SK-N-SH treated with all-trans-retinoic acid at 6 μM for 48 hours (cell line): ENCODE data around the gene RGS10.

Experiments
- ARNTL ChIP-seq: fragments of 450-650 bp; formaldehyde crosslinking; IDR thresholded peaks from 2 replicates; pipeline ENCODE4 v1.5.0; 2020; ENCODE audit warnings: low read depth, mild to moderate bottlenecking, moderate library complexity, borderline replicate concordance
- CREB5 ChIP-seq: fragments of 250-450 bp; sonication (Bioruptor Pico); IDR thresholded peaks from 2 replicates; pipeline ENCODE4 v1.5.1; 2020; ENCODE audit warnings: low read depth, mild to moderate bottlenecking, moderate library complexity
- GLIS3 ChIP-seq: fragments of 250-450 bp; sonication (Bioruptor Pico); IDR thresholded peaks from 2 replicates; pipeline ENCODE4 v1.5.0; 2020; ENCODE audit warnings: mild to moderate bottlenecking, moderate library complexity
- ISL1 ChIP-seq: fragments of 250-450 bp; sonication (Bioruptor Pico); IDR thresholded peaks from 2 replicates; pipeline ENCODE4 v2.1.2; 2022; ENCODE audit warnings: mild to moderate bottlenecking, moderate library complexity
- PATZ1 ChIP-seq: fragments of 250-450 bp; sonication (Bioruptor Pico); IDR thresholded peaks from 2 replicates; pipeline ENCODE4 v1.8.0; 2020; ENCODE audit warnings: mild to moderate bottlenecking, moderate library complexity, borderline replicate concordance
- PPARA ChIP-seq: fragments of 250-450 bp; sonication (Bioruptor Pico); IDR thresholded peaks from 2 replicates; pipeline ENCODE4 v1.5.0; 2020; ENCODE audit warnings: mild to moderate bottlenecking, borderline replicate concordance
- RARB ChIP-seq: fragments of 250-450 bp; sonication (Bioruptor Pico); IDR thresholded peaks from 2 replicates; pipeline ENCODE4 v1.8.0; 2021; ENCODE audit warnings: mild to moderate bottlenecking, moderate library complexity
- SNAI2 ChIP-seq: fragments of 250-450 bp; sonication (Bioruptor Pico); IDR thresholded peaks from 2 replicates; pipeline ENCODE4 v1.5.0; 2020; ENCODE audit warnings: mild to moderate bottlenecking, moderate library complexity
- TCF4 ChIP-seq: fragments of 250-450 bp; sonication (Bioruptor Pico); IDR thresholded peaks from 2 replicates; pipeline ENCODE4 v1.8.0; 2021; ENCODE audit warnings: mild to moderate bottlenecking, moderate library complexity, borderline replicate concordance
- ZFP3 ChIP-seq: fragments of 250-450 bp; sonication (Bioruptor Pico); IDR thresholded peaks from 2 replicates; pipeline ENCODE4 v1.5.0; 2020; ENCODE audit warnings: mild to moderate bottlenecking, moderate library complexity
- ZFP30 ChIP-seq: fragments of 450-650 bp; formaldehyde crosslinking; IDR thresholded peaks from 2 replicates; pipeline ENCODE4 v1.5.0; 2022; ENCODE audit warnings: mild to moderate bottlenecking, moderate library complexity
- ZNF565 ChIP-seq: fragments of 450-650 bp; formaldehyde crosslinking; conservative IDR thresholded peaks from 2 replicates; pipeline ENCODE4 v1.5.0; 2020; ENCODE audit warnings: low read depth, mild to moderate bottlenecking, moderate library complexity

GRCh38 chr10:119461380-119461779, 81.1 kb downstream of the RGS10 start:
- TF ChIP-seq RARB = no peak
- TF ChIP-seq PPARA = no peak
- no peak for TF ChIP-seq ARNTL (CRISPR knock-in tag)
- TF ChIP-seq ISL1 (CRISPR knock-in tag) = no peak
- TF ChIP-seq SNAI2 (CRISPR knock-in tag) = no peak
- no peak for TF ChIP-seq PATZ1 (CRISPR knock-in tag)
- no peak for TF ChIP-seq GLIS3 (CRISPR knock-in tag)
- no peak for TF ChIP-seq ZFP3
- no peak for TF ChIP-seq CREB5 (CRISPR knock-in tag)
- no peak for TF ChIP-seq ZFP30 (CRISPR knock-in tag)
- no peak for TF ChIP-seq TCF4 (CRISPR knock-in tag)
- no peak for TF ChIP-seq ZNF565 (CRISPR knock-in tag)
